Effector memory CD4-positive, alpha-beta T cell (primary cell): ENCODE results near the gene HOXD4.

Experiments
- DNase-seq, 3 donors: peaks; one replicate each; pipeline ENCODE4 v3.0.0-alpha.2; 2020
- H3K27ac ChIP-seq: 2 replicates; pipeline ENCODE4 v1.7.0; 2013; ENCODE audit warnings: mild to moderate bottlenecking, low read length, moderate library complexity; ENCODE audit not compliant: insufficient read depth, poor library complexity, severe bottlenecking
- H3K27me3 ChIP-seq: replicated peaks from 2 replicates; pipeline ENCODE4 v1.7.0; 2013; ENCODE audit warnings: mild to moderate bottlenecking, low read length; ENCODE audit not compliant: insufficient read depth, control insufficient read depth, poor library complexity, severe bottlenecking
- H3K36me3 ChIP-seq: 2 replicates; pipeline ENCODE4 v1.7.0; 2013; ENCODE audit warnings: mild to moderate bottlenecking, low read length, moderate library complexity; ENCODE audit not compliant: control insufficient read depth, insufficient read depth
- H3K4me1 ChIP-seq: 2 replicates; pipeline ENCODE4 v1.7.0; 2013; ENCODE audit warnings: low read length, mild to moderate bottlenecking; ENCODE audit not compliant: control insufficient read depth, insufficient read depth, poor library complexity, severe bottlenecking
- H3K4me3 ChIP-seq: 2 replicates; pipeline ENCODE4 v1.7.0; 2013; ENCODE audit warnings: low read length, low read depth, mild to moderate bottlenecking; ENCODE audit not compliant: insufficient read depth, poor library complexity, severe bottlenecking
- H3K9me3 ChIP-seq: 2 replicates; pipeline ENCODE4 v1.7.0; 2013; ENCODE audit warnings: mild to moderate bottlenecking, low read length, moderate library complexity; ENCODE audit not compliant: control insufficient read depth
- total RNA-seq, 3 donors: gene quantifications; one replicate each; lab custom pipeline; 2026; lab: John Stamatoyannopoulos, UW

The HOXD4 gene
- 0 reads per million in 3 donors for total RNA-seq

GRCh38 chr2:176151442-176152287 lies at the start of gene HOXD4:
Gene HOXD4, plus strand, starts transcription at chr2:176151550. Its CDS starts 84 bp downstream, at chr2:176151634.
- Histone ChIP-seq H3K4me1 (no peaks in the 10 kb centered on the region), H3K27me3 (peaks cover 58% of the 10 kb centered on the region), H3K9me3 (no peaks in the 10 kb centered on the region), H3K36me3 (no peaks in the 10 kb centered on the region), H3K4me3 (no peak within 1 kb of the TSS), H3K27ac (no peak within 1 kb of the TSS)
- DNase-seq = no peak

- no peak for DNase-seq
- Histone ChIP-seq H3K27ac (no peak overlapping the region), H3K4me3 (no peak overlapping the region), H3K9me3 (no peaks in the 10 kb centered on the region), H3K27me3 (peaks cover 99% of the 10 kb centered on the region), H3K4me1 (peaks cover 12% of the 10 kb centered on the region), H3K36me3 (no peaks in the 10 kb centered on the region)
Measured at GRCh38 chr2:176101842-176102241, 49.5 kb upstream of the HOXD4 start.

GRCh38 chr2:176102309-176102866 lies 49.0 kb upstream of the HOXD4 start:
- Histone ChIP-seq H3K4me1 (peaks cover 11% of the 10 kb centered on the region), H3K27ac (no peak overlapping the region), H3K4me3 (no peak overlapping the region), H3K36me3 (no peaks in the 10 kb centered on the region), H3K9me3 (no peaks in the 10 kb centered on the region), H3K27me3 (peaks cover 99% of the 10 kb centered on the region)
- no peak for DNase-seq

GRCh38 chr2:176103194-176103593 lies 48.2 kb upstream of the HOXD4 start:
- Histone ChIP-seq H3K4me3 (no peak overlapping the region), H3K9me3 (no peaks in the 10 kb centered on the region), H3K36me3 (no peaks in the 10 kb centered on the region), H3K27ac (no peak overlapping the region), H3K4me1 (peaks cover 8% of the 10 kb centered on the region), H3K27me3 (peaks cover 92% of the 10 kb centered on the region)
- no peak for DNase-seq

GRCh38 chr2:176103742-176104315 lies 47.5 kb upstream of the HOXD4 start:
- Histone ChIP-seq H3K36me3 (no peaks in the 10 kb centered on the region), H3K27me3 (peaks cover 90% of the 10 kb centered on the region), H3K4me3 (no peak overlapping the region), H3K27ac (no peak overlapping the region), H3K4me1 (peaks cover 12% of the 10 kb centered on the region), H3K9me3 (no peaks in the 10 kb centered on the region)
- no peak for DNase-seq

- DNase-seq = no peak
- Histone ChIP-seq H3K36me3 (no peaks in the 10 kb centered on the region), H3K9me3 (no peaks in the 10 kb centered on the region), H3K4me3 (no peak overlapping the region), H3K27me3 (peaks cover 90% of the 10 kb centered on the region), H3K4me1 (peaks cover 12% of the 10 kb centered on the region), H3K27ac (no peak overlapping the region)
Measured at GRCh38 chr2:176104316-176105077, 46.9 kb upstream of the HOXD4 start.

- Histone ChIP-seq H3K27me3 (peaks cover 90% of the 10 kb centered on the region), H3K36me3 (no peaks in the 10 kb centered on the region), H3K4me1 (peaks cover 12% of the 10 kb centered on the region), H3K27ac (no peak overlapping the region), H3K9me3 (no peaks in the 10 kb centered on the region), H3K4me3 (no peak overlapping the region)
- no peak for DNase-seq
Measured at GRCh38 chr2:176105078-176105729, 46.1 kb upstream of the HOXD4 start.

- no peak for DNase-seq
- H3K27me3 ChIP-seq = peaks cover 90% of the 10 kb centered on the region
- H3K9me3 ChIP-seq = no peaks in the 10 kb centered on the region
- no peak overlapping the region for H3K4me3 ChIP-seq
- H3K4me1 ChIP-seq = peaks cover 12% of the 10 kb centered on the region
- no peaks in the 10 kb centered on the region for H3K36me3 ChIP-seq
- H3K27ac ChIP-seq = no peak overlapping the region
Measured at GRCh38 chr2:176105730-176106580, 45.4 kb upstream of the HOXD4 start.
